MV-4-11 (cell line): ENCODE measurements around the gene GLB1L.

Experiments
- DNase-seq: peaks from one replicate; lab custom pipeline; 2025; lab: John Stamatoyannopoulos, UW

Gene GLB1L

GRCh38 chr2:219252900-219253752, 7.9 kb upstream of the GLB1L start, which contains the start of gene TUBA4B:
TUBA4B (plus strand) TSS chr2:219253243; CDS start chr2:219253408, 165 bp downstream.
- DNase-seq: peak; percentile 67

GRCh38 chr2:219252570-219252899, 7.3 kb upstream of the GLB1L start:
- DNase-seq: no peak

GRCh38 chr2:219252084-219252483, 6.8 kb upstream of the GLB1L start:
- DNase-seq: no peak

- DNase-seq: peak; percentile 27
Measured at GRCh38 chr2:219251656-219252055, 6.4 kb upstream of the GLB1L start.

- peak; percentile 48 for DNase-seq
Measured at GRCh38 chr2:219250049-219250781, 5.0 kb upstream of the GLB1L start.

- DNase-seq: peak; percentile 43
Measured at GRCh38 chr2:219249203-219249980, 4.1 kb upstream of the GLB1L start.

GRCh38 chr2:219248845-219249202, 3.6 kb upstream of the GLB1L start:
- DNase-seq: no peak

GRCh38 chr2:219247678-219248642, 2.7 kb upstream of the GLB1L start:
- DNase-seq: peak; percentile 44

- DNase-seq: no peak
Measured at GRCh38 chr2:219246559-219246958, 1.3 kb upstream of the GLB1L start.

GRCh38 chr2:219245899-219246230, 621 bp upstream of the GLB1L start:
- no peak for DNase-seq

GRCh38 chr2:219244789-219245147, 476 bp downstream of the GLB1L start:
- no peak for DNase-seq

- DNase-seq: no peak
Measured at GRCh38 chr2:219243291-219243761, 1.9 kb downstream of the GLB1L start.

- DNase-seq: no peak
Measured at GRCh38 chr2:219234331-219234730, 10.9 kb downstream of the GLB1L start.

- peak; percentile 6 for DNase-seq
Measured at GRCh38 chr2:219230059-219230540, 15.1 kb downstream of the GLB1L start.

- peak; percentile 98 for DNase-seq
Measured at GRCh38 chr2:219229305-219230058, 15.8 kb downstream of the GLB1L start, which contains the start of the genes ANKZF1 and ATG9A. ANKZF1 (plus strand) TSS chr2:219229806; CDS start chr2:219230258, 452 bp downstream. ATG9A (minus strand) TSS chr2:219229636; CDS start chr2:219228024, 1,612 bp downstream.

- no peak for DNase-seq
Measured at GRCh38 chr2:219228911-219229304, 16.3 kb downstream of the GLB1L start.

GRCh38 chr2:219228041-219228910, 17.0 kb downstream of the GLB1L start:
- peak; percentile 2 for DNase-seq

- DNase-seq: peak; percentile 91
Measured at GRCh38 chr2:219225350-219225749, 19.9 kb downstream of the GLB1L start.
